GM21619 (cell line): ENCODE data around the gene LRP4.
A peak's percentile ranks its signal among the peaks of the same experiment; 100 is the strongest.

Source experiments
- ATAC-seq: cut with Tn5 transposase; IDR thresholded peaks from one replicate; pipeline ENCODE4 v1.9.1; 2021; ENCODE audit not compliant: unreplicated experiment

The LRP4 gene

GRCh38 chr11:46846510-46846830, 71.9 kb downstream of the LRP4 start:
- peak; percentile 7 for ATAC-seq

GRCh38 chr11:46845740-46846509, 72.4 kb downstream of the LRP4 start, which contains the start of gene CKAP5:
CKAP5 (minus strand) TSS chr11:46846280; CDS start chr11:46821231, 25,049 bp downstream.
- peak; percentile 95 for ATAC-seq

- ATAC-seq = peak; percentile 28
Observed at GRCh38 chr11:46845440-46845739, 73.0 kb downstream of the LRP4 start.

- no peak for ATAC-seq
Observed at GRCh38 chr11:46840116-46840515, 78.2 kb downstream of the LRP4 start.

- no peak for ATAC-seq
Observed at GRCh38 chr11:46838501-46838900, 79.8 kb downstream of the LRP4 start.

- ATAC-seq = no peak
Observed at GRCh38 chr11:46837860-46838259, 80.5 kb downstream of the LRP4 start.

GRCh38 chr11:46836870-46837269, 81.5 kb downstream of the LRP4 start:
- no peak for ATAC-seq

GRCh38 chr11:46836431-46836830, 81.9 kb downstream of the LRP4 start:
- ATAC-seq = no peak

GRCh38 chr11:46835897-46836296, 82.5 kb downstream of the LRP4 start:
- ATAC-seq = no peak

- no peak for ATAC-seq
Observed at GRCh38 chr11:46834821-46835220, 83.5 kb downstream of the LRP4 start.

GRCh38 chr11:46832511-46833214, 85.7 kb downstream of the LRP4 start:
- no peak for ATAC-seq

- ATAC-seq = no peak
Observed at GRCh38 chr11:46827995-46828394, 90.4 kb downstream of the LRP4 start.

- ATAC-seq = peak; percentile 98
Observed at GRCh38 chr11:46826310-46827044, 91.9 kb downstream of the LRP4 start.

GRCh38 chr11:46808799-46809431, 109.4 kb downstream of the LRP4 start:
- ATAC-seq = no peak
